Breast epithelium (tissue), 4 donors: ENCODE data around the gene DPP9. TPM values are rescaled to one million over a fixed set of nuclear protein-coding genes. Genes with fewer than 3 reads are reported as not detected.

Source experiments
- DNase-seq, 2 donors: peaks; one replicate each; pipeline ENCODE4 v3.0.0-alpha.2; 2019; ENCODE audit warnings: low spot score in 2 of 2
- H3K27ac ChIP-seq, 2 donors: fragments of 200-600 bp; sonication (generic) in 1 of 2; one replicate each; pipeline ENCODE4 v1.5.1; 2016 to 2019; ENCODE audit warnings: mild to moderate bottlenecking in 1 of 2
- H3K27me3 ChIP-seq, 2 donors: fragments of 200-600 bp; sonication (generic) in 1 of 2; one replicate each; pipeline versions ENCODE4 v1.5.1 to v1.6.0; 2017 to 2019; ENCODE audit warnings: control low read depth in 1 of 2, mild to moderate bottlenecking in 1 of 2
- H3K36me3 ChIP-seq: fragments of 200-600 bp; one replicate; pipeline ENCODE4 v1.5.1; 2019
- H3K4me1 ChIP-seq, 2 donors: fragments of 200-600 bp; sonication (generic); one replicate each; pipeline ENCODE4 v1.5.1; 2016 to 2019; ENCODE audit warnings: control low read depth in 1 of 2
- H3K4me3 ChIP-seq, 3 donors: fragments of 200-600 bp; sonication (generic); 1 replicate in 2 of 3; 2 replicates in 1 of 3; pipeline ENCODE4 v1.5.1; 2016 to 2019; ENCODE audit warnings: mild to moderate bottlenecking in 3 of 3, moderate library complexity in 2 of 3
- H3K9me3 ChIP-seq, 2 donors: fragments of 200-600 bp; sonication (generic) in 1 of 2; one replicate each; pipeline ENCODE4 v1.5.1; 2016 to 2019; ENCODE audit warnings: control low read depth in 1 of 2
- CTCF ChIP-seq, 3 donors: fragments of 450-650 bp; IDR thresholded peaks; one replicate each; pipeline ENCODE4 v1.5.1; 2016 to 2017; ENCODE audit warnings: antibody characterized with exemption in 3 of 3, mild to moderate bottlenecking in 3 of 3, moderate library complexity in 3 of 3
- POLR2A ChIP-seq: fragments of 450-650 bp; IDR thresholded peaks from one replicate; pipeline ENCODE4 v1.6.1; 2016; ENCODE audit warnings: antibody characterized with exemption, mild to moderate bottlenecking, moderate library complexity
- POLR2AphosphoS5 ChIP-seq, 3 donors: sonication (generic); formaldehyde crosslinking; IDR thresholded peaks; one replicate each; pipeline ENCODE4 v1.6.1; 2017; ENCODE audit warnings: antibody characterized with exemption in 3 of 3
- intact Hi-C: fragments of 100-400 bp; cut with DNase I; formaldehyde crosslinking; loops from one replicate; pipeline ENCODE4 v1.15.1; 2023; ENCODE audit warnings: low total_unique reads
- total RNA-seq, 3 donors: library from RNA; depleted of rRNA; stranded (reverse); fragments of >200 nt; gene quantifications; one replicate each; pipeline ENCODE4 v1.1.0, GENCODE V29; 2016

DPP9 gene
- total RNA-seq, 3 donors from 2014 or later, result 33.6 to 74.1 (median 49.6) TPM

- intact Hi-C loops, result loop anchor here (5.0 kb wide), 1 partner anchor 1621 kb away; no protein-coding TSS in a partner anchor
- DNase-seq, result no peak
- Histone ChIP-seq H3K9me3 (no peaks in the 10 kb centered on the region), H3K4me1 (peaks cover 0 to 4% of the 10 kb centered on the region in 2 donors), H3K27ac (no peak overlapping the region), H3K4me3 (no peak overlapping the region), H3K27me3 (no peaks in the 10 kb centered on the region), H3K36me3 (no peaks in the 10 kb centered on the region)
- no peak for TF ChIP-seq POLR2A
- TF ChIP-seq POLR2AphosphoS5 (IDR thresholded peaks at IDR 0.05), result no peak
- TF ChIP-seq CTCF (IDR thresholded peaks at IDR 0.05), result no peak
These were observed 50.4 kb downstream of the DPP9 start for GRCh38 chr19:4673216-4673615.

GRCh38 chr19:4671185-4671851 lies 52.3 kb downstream of the DPP9 start:
- Histone ChIP-seq H3K36me3 (no peaks in the 10 kb centered on the region), H3K27ac (peak overlapping the region; percentile 84 to 88), H3K9me3 (no peaks in the 10 kb centered on the region), H3K4me3 (no peak overlapping the region), H3K27me3 (no peaks in the 10 kb centered on the region), H3K4me1 (peaks cover 0 to 4% of the 10 kb centered on the region in 2 donors)
- no peak for DNase-seq
- intact Hi-C loops, result loop anchor here (5.0 kb wide), 1 partner anchor 1619 kb away; no protein-coding TSS in a partner anchor
- no peak for TF ChIP-seq POLR2A
- no peak for TF ChIP-seq POLR2AphosphoS5 (IDR thresholded peaks at IDR 0.05)
- no peak for TF ChIP-seq CTCF (IDR thresholded peaks at IDR 0.05)

- Histone ChIP-seq H3K27ac (peak within 1 kb of the TSS; percentile 84 to 88), H3K4me1 (peaks cover 0 to 4% of the 10 kb centered on the region in 2 donors), H3K4me3 (peak within 1 kb of the TSS; percentile 93 to 99 (median 97)), H3K36me3 (no peaks in the 10 kb centered on the region), H3K9me3 (no peaks in the 10 kb centered on the region), H3K27me3 (no peaks in the 10 kb centered on the region)
- intact Hi-C loops, result loop anchor here (5.0 kb wide), 1 partner anchor 1618 kb away; no protein-coding TSS in a partner anchor
- peak; percentile 74 to 80 (median 77) for TF ChIP-seq POLR2AphosphoS5 (IDR thresholded peaks at IDR 0.05)
- TF ChIP-seq CTCF (IDR thresholded peaks at IDR 0.05), result no peak
- DNase-seq, result peak; percentile 77 to 91
These were observed 53.7 kb downstream of the DPP9 start, which contains the start of gene MYDGF for GRCh38 chr19:4669723-4670480. Gene MYDGF (minus strand): TSS chr19:4670342. CDS start chr19:4670334, 8 bp downstream.

GRCh38 chr19:4664642-4665041 lies 59.0 kb downstream of the DPP9 start:
- TF ChIP-seq CTCF (IDR thresholded peaks at IDR 0.05), result no peak
- no peak for TF ChIP-seq POLR2AphosphoS5 (IDR thresholded peaks at IDR 0.05)
- no peak for TF ChIP-seq POLR2A
- no peak overlapping the region for H3K4me3 ChIP-seq
- H3K27me3 ChIP-seq, result no peaks in the 10 kb centered on the region
- peaks cover 0 to 4% of the 10 kb centered on the region in 2 donors for H3K4me1 ChIP-seq
- H3K9me3 ChIP-seq, result no peaks in the 10 kb centered on the region
- no peak for DNase-seq
- peaks cover 7% of the 10 kb centered on the region for H3K36me3 ChIP-seq
- intact Hi-C loops, result no loop called here
- no peak overlapping the region for H3K27ac ChIP-seq

GRCh38 chr19:4662812-4663211 lies 60.8 kb downstream of the DPP9 start:
- no peak overlapping the region for H3K4me3 ChIP-seq
- no peaks in the 10 kb centered on the region for H3K27me3 ChIP-seq
- H3K4me1 ChIP-seq, result no peaks in the 10 kb centered on the region
- no peak overlapping the region for H3K27ac ChIP-seq
- no peak for DNase-seq
- peaks cover 10 to 12% of the 10 kb centered on the region in 2 donors for H3K9me3 ChIP-seq
- intact Hi-C loops, result no loop called here
- peaks cover 17% of the 10 kb centered on the region for H3K36me3 ChIP-seq
- TF ChIP-seq POLR2AphosphoS5 (IDR thresholded peaks at IDR 0.05), result no peak
- TF ChIP-seq POLR2A, result no peak
- TF ChIP-seq CTCF (IDR thresholded peaks at IDR 0.05), result no peak
